Activated T-cell treated with anti-CD3 and anti-CD28 coated beads, Interleukin-2, amount 50 U/mL, for 48 hours (primary cell): ENCODE measurements around the gene GSE1.

Experiments used
- DNase-seq, 2 experiments: peaks; one replicate each; pipeline ENCODE4 v3.0.0-alpha.2; 2020

The GSE1 gene

DNA sequence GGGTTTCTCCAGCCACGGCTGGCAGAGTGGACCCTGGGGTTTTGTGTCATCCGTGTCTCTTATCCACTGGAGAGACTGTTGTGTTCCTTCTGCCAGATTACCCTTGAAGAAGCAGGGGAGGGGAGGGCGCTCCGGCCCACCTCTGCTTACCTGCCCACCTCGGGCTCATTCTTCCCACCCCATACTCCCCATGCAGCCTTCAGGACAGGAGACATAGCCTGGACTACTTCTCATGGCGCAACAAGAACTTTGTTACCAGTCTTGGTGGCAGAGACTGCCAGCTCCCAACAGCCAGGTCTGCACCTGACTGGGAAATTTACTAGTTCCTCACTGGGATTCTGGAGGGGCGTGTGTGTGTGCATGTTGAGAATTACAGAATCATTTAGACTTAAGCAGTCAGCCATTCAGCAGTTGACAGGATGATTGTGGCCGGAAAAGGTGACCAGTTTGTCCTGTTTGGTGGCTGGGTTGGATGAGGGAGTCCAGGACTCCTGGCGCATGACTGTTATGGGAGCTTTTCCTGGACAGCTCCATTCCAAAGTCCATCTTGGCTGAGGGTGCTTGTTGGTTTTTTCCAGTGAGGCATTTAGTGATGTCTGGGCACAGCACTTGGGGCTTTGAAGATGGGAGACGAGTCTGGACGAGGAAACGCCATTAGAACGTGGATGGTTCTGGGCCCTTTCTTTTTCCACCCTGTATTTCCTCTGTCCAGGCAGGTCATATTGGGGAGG, 8.7 kb downstream of the GSE1 start:
- no peak for DNase-seq

DNA sequence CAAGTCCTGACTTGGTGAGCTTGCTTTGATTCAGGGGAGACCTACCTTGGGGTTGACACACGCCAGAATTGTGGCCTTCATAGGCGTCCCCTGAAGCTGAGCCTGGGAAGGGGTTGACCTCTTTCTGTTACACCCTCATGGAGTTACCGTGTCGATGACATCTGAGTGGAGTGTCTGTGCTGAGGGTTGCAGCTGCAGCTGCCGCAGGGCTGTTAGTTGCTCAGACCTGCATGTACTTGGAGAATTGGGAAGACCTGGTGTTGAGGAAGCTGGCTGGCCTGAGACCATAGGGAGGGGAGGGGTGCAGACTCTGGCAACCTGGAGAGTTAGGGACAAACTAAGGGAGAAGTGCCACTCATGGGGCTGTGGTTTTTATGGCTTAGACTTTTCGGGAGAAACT, 9.6 kb downstream of the GSE1 start:
- DNase-seq = no peak

- no peak for DNase-seq
Observed at GRCh38 chr16:85623250-85623649, 10.1 kb downstream of the GSE1 start.

GRCh38 chr16:85623997-85624601, 11.0 kb downstream of the GSE1 start:
- DNase-seq = no peak

- no peak for DNase-seq
Observed at GRCh38 chr16:85624646-85625045, 11.5 kb downstream of the GSE1 start.

DNA sequence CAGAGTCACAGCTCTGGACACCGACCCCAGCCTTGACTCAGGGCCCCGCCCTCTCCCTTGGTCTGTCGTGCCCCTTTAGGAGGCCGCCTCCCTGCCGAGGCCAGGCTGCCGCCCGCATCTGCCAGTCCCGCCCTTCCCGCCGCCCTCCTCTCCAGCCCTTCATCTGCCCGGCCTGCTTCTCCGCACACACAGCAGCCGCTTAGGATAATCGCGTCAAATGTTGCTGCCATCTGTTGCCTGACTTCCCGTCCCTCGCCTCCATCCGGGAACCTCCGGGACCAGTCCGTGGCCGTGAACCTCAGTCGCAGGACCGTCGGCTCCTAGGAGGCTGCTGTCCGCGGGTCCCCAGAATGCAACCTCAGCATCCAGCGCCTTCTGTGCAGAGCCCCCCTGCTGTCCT, 11.9 kb downstream of the GSE1 start:
- no peak for DNase-seq

DNA sequence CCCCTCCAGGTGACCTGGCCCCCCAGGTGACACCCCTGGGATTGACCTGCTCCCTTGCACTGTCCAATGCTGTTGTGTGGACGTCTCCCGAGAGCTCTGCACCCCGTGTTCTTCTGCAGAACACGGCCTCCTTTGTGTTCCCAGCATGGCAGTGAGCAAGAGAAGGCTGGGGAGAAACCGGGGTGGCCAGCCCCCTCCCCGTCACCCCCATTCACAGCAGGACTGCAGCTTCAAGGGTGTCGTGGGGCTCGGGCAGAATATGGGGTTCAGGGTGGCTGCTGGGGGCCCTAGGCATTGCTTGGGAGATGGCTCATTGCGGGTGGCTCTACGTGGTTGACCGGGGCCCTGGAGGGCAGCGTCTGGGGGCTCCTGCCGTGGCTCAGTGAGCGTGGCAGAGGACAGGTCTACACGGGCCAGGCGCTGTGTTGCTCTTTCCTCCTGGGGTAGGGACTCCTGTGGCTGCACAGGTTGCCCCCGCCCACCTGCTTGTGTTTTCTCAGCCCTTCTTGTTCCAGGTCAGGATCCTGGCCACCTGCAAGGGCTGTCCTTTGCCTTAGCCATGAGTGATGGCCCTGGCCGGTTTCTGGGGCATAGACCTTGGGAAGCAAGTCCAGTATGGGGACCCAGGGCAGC, 12.5 kb downstream of the GSE1 start:
- DNase-seq = no peak

DNA sequence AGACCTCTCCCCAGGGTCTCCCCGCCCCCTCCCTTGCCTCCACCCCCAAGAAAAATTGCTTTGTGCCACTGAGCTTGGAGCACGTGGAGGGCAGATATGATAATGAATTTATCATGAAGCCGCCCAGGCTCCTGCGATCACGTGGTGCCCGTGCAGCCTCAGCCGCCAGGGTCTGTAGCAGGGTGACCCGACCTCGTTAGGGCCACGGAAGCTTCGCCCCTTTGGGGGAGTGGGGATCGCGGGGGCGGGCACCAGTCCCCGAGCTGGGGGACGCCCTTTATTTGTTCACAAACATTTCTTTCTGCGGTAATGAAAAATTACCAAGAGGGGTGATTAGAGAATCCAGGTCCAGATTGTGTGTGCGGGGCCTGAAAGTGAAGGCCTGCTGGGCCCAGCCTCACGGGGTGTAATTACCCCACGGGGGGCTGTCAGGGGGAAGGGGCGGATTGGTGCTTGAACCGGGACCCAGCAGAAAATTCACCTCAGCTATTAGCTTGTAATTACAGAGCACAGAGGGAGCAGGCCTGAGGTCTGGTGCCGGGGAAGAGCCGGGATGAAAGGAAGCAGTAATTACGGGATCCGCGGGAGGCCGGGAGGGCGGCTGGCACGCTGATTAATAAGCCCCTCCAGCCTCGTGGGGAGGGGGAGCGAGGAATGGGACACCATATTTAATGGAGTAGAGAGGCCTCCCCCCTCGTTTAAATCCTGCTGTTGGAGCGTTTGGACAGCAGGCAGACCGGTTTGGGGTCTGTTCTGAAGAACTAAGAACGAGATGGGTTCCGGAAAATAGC, 13.3 kb downstream of the GSE1 start:
- no peak for DNase-seq

DNA sequence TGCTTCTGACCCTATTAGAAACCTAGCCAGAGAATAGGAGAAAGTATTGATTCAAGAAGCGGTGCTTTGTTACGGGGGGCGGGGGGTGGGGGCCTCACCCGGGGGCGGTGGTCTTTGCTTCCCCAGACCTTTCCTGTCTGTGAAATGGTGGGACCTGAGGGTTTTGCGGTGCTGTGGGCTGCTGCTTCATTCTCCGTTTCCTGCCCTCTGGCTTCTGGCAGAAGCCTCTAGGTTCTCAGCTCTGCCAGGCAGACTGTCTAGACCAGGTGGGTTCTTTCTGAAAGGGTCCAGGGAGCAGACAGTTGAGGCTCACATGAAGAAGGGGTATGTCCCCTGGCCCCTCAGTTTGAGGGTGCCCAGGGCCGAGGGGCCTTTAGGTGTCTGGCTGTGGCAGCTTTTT, 14.0 kb downstream of the GSE1 start:
- DNase-seq = no peak

DNA sequence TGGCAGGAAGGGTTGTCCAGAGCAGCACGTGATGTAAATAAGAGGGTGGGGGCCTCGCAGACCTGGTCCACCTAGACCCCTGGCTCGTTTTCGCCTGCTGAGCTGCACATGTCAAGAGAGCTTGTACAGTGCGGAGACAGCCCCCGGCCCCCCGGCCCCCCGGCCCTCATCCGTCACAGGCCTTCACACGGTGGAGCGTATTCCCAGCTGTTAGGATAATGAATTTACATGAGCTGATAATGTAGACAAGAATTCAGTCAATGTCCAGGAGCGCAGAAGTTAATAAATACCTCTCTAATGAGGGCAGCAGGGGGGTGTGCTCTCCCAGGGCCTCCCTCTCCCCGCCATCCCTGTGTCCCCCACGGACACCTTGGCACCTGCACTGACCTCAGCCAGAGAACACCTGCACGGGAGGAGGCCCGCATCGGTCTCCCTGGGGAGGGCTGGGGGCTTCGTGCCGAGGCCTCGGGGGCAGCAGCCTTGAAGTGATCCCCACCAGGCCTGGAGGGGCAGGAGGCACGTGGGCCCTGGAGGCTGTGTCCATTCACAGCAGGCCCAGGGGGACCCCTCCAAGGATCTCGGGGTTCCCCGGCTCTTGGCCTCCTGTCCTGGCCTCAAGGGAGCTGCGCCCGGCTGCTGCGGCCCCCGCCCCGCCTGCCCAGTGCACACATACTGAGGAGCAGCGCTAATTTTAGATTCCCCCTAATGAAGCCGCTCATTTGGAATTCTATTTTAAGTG, 14.6 kb downstream of the GSE1 start:
- DNase-seq = no peak

DNA sequence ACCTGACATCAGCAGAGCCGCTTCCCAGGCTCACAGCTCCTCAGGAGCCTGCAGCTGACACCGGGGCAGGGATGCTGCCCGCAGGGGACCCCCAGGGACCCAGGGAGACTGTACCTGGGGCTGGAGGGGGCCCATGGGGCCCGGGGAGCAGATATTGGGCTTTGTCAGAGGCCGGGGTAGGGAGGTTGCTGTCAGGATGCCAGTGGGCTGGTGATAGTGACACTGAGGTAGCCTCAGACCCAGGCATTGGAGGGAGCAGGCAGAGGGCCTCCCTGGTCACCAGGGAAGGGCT, 15.1 kb downstream of the GSE1 start:
- DNase-seq = no peak

- no peak for DNase-seq
Observed at GRCh38 chr16:85628645-85629044, 15.5 kb downstream of the GSE1 start.

- DNase-seq = no peak
Observed at GRCh38 chr16:85629326-85629725, 16.2 kb downstream of the GSE1 start.

DNA sequence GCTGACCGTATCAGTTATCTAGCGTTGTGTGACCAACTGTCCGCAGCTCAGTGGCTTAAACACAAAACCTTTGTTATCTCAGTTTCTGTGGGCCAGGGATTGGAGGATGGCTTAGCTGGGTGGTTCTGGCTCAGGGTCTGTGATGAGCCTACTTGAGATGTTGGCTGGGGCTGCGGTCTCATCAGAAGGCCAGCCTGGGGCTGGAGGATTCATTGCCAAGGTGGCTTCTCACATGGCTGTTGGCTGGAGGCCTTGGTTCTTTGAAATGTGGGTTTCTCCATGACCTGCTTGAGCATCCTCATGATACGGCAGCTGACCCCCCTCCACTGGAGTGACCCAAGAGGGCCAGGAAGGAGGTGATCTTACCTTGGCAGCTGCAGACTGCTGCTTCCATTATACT, 16.7 kb downstream of the GSE1 start:
- DNase-seq = no peak

GRCh38 chr16:85631230-85631629, 18.1 kb downstream of the GSE1 start:
- DNase-seq = no peak

DNA sequence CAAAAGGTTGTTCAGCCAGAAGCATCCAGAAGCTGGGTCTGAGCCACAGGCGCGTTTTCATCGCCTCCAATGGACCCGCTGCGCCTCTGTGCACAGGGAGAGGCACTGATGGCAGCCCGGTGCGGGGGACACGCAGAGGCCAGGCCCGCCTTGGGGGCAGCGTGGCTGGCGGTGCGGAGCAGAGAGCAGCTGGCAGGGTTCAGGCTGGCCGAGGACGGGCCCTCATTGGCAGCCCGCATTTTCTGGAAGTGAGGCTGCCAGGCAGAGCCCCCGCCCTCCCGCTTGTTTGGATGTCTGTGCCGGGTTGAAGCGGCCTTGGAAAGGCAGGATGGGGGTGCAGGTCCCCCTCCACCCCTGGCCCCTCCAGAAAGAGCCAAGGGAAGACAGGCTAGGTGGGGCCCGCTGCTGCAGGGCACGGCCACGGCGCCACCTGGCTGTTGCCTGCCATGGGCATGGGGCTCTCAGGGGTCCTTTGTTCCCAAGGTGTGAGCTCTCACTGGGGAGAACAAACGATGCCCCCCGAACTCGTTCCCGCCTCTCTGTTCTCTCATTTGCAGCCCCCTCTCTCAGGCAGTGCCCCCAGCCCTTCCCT, 18.8 kb downstream of the GSE1 start:
- DNase-seq = no peak

- no peak for DNase-seq
Observed at GRCh38 chr16:85632709-85633437, 19.8 kb downstream of the GSE1 start.

DNA sequence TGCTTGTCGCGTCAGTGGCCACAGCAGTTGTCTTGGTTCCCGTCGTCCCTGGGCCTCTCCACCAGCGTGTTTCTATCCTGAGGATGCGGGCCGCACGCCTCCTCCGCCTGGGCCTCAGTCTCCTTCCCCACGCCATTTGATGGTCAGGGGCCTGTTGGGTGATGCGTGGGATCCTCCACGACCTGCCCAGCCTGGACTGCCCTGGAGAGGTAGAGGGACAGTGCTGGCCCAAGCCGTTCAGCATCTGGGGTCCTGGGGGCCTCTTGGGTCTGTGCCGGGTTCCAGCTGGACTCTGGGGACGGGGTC, 20.3 kb downstream of the GSE1 start:
- DNase-seq = no peak

DNA sequence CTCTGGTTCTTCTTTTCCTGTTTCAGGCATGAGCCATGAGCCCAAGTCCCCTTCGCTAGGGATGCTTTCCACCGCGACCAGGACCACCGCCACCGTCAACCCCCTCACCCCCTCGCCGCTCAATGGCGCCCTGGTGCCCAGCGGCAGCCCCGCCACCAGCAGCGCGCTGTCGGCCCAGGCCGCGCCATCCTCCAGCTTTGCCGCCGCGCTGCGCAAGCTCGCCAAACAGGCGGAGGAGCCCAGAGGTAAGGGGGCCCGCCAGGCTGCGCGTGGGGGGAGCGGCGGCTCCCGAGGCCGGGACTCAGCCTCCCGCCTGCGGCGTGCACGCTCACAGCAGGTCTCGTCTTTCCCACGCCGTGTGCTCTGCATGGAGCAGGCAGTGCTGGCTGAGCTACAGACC, 20.8 kb downstream of the GSE1 start:
- DNase-seq = no peak

DNA sequence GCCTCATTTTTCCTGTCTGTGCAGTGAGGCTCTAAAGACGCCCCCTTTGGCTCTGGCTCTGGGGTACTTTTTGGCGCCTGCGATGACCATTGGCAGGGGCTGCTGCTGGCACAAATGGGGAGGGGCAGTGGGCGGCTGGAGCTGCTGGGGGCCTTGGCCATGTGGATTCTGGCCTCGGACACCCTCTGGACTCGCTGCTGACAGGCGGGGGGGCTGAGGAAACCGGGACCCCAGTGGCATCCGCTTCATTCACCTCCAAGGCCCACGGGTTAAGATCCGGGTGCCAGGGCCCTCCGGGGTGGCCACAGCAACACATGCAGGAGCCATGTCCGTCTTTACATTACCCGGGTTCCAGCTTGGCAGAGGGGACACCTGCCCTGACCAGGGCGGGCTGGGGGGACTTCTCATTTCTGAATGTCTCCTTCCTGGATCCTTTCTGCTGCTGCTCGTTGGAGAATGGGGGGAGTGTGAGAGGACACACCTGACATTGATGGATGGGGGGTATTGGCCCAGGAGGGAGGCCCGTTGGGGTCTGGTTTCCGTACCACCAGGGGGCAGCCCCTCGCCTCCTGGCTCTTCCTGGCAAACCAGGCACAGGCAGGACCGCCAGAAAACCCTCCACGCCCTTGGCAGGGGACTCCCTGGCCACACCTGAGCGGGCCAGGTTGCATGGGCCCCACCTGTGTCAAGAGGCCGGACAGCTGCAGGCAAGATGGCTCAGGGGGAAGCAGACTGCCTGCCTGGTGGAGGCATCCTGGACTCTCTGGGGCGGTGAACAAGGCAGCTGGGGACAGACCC, 21.8 kb downstream of the GSE1 start:
- no peak for DNase-seq

DNA sequence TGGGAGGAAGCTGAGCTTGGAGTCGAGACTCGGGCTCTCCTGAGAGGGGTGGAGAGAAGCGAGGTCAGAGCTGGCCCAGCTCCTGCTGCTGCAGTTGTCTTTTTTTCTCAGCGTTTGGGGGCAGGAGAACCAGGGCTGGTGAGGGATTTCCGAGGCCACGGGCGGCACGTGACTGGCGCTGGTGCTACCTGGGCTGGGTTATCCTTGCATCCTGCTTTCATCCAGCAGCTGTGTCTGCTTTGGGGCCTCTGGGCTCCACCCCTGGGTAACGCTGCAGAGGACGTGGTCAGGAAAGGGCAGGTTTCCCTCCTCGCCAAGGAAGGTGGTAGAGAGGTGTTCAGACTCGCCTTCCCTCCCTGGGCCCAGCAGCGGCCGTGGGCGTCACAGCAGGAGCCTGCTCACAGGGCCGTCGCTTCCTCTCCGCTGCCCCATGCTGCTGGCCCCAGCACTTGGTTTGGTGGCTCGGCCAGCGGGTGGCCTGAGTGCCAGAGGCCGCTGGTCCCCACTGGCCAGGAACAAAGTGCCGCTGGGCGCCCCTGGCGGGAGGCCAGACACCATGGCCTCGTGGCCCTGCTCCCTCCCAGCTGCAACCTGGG, 22.5 kb downstream of the GSE1 start:
- DNase-seq = no peak
